Measurements from ENCODE around the gene C16orf95.

GRCh38 chr16:87366930-87367329 lies 49.7 kb upstream of the C16orf95 start:
- no peak for TF ChIP-seq CTCF (IDR thresholded peaks at IDR 0.05; ENCODE audit: poor library complexity, severe bottlenecking)
- TF ChIP-seq MXI1 (conservative IDR thresholded peaks at IDR 0.05; ENCODE audit: poor library complexity, severe bottlenecking) = no peak
- no peak for TF ChIP-seq TAF1 (IDR thresholded peaks at IDR 0.05; ENCODE audit: low read depth)
- no peak for TF ChIP-seq SMC3 (conservative IDR thresholded peaks at IDR 0.05; ENCODE audit: poor library complexity)
- TF ChIP-seq EP300 (conservative IDR thresholded peaks at IDR 0.05; ENCODE audit: poor library complexity, severe bottlenecking) = no peak
- TF ChIP-seq EZH2 (IDR thresholded peaks at IDR 0.05; ENCODE audit: borderline replicate concordance, insufficient read depth, low read length, poor library complexity, severe bottlenecking) = no peak
- TF ChIP-seq REST (IDR thresholded peaks at IDR 0.05; ENCODE audit: borderline replicate concordance) = no peak
- TF ChIP-seq POLR2AphosphoS5 (IDR thresholded peaks at IDR 0.05) = no peak

Measured in neural cell (in vitro differentiated cells).